GM12878 (cell line): ENCODE measurements around the gene NRG2. TPM values are rescaled to one million over a fixed set of nuclear protein-coding genes. Genes with fewer than 3 reads are reported as not detected.

ENCODE experiments used
- ATAC-seq: fragments of 200-7000 bp; cut with Tn5 transposase; 3 replicates; pipeline ENCODE4 v1.9.1; 2020; ENCODE audit warnings: mild to moderate bottlenecking, moderate library complexity
- BruUV-seq: library from RNA; stranded (reverse); fragments of 400-500 nt; replicated peaks from 2 replicates; lab custom pipeline; 2021; lab: Mats Ljungman, UMichigan
- CTCF ChIA-PET: fragments of 300-600 bp; sonication (Branson Sonifier 250); formaldehyde crosslinking; extraction: SDS; loops from one replicate; lab custom pipeline; 2021; ENCODE audit warnings: inconsistent platforms; lab: Yijun Ruan, JAX
- POLR2A ChIA-PET: fragments of 350-600 bp; formaldehyde crosslinking; extraction: SDS; loops from one replicate; lab custom pipeline; 2021; ENCODE audit warnings: inconsistent platforms; lab: Charles Lee
- RAD21 ChIA-PET: fragments of 300-600 bp; sonication (Branson Sonifier 250); formaldehyde crosslinking; loops from one replicate; lab custom pipeline; 2023; ENCODE audit warnings: antibody characterized with exemption; ENCODE audit not compliant: unreplicated experiment; lab: Charles Lee
- SMC1A ChIA-PET: fragments of 300-600 bp; sonication (Branson Sonifier 250); formaldehyde crosslinking; loops from one replicate; lab custom pipeline; 2023; ENCODE audit not compliant: unreplicated experiment, uncharacterized antibody; lab: Charles Lee
- DNase-seq: peaks from one replicate; pipeline ENCODE4 v3.0.0-alpha.2; 2011; ENCODE audit warnings: low read depth, low spot score
- FAIRE-seq: peaks from 3 replicates; lab custom pipeline; 2011; peaks lifted over from hg19 to GRCh38; lab: Jason Lieb, UNC
- H2AFZ ChIP-seq: 2 replicates; pipeline ENCODE4 v1.6.0; 2011; ENCODE audit warnings: low read depth, low read length, control low read depth; ENCODE audit not compliant: control insufficient read depth
- H3K27ac ChIP-seq: 2 replicates; pipeline ENCODE4 v1.5.1; 2011; ENCODE audit warnings: control low read depth; ENCODE audit not compliant: control insufficient read depth, insufficient read depth
- H3K27me3 ChIP-seq, 2 experiments: replicated peaks in 1 of 2; 2 replicates each; pipeline versions ENCODE4 v1.6.0 to v1.6.1; 2011; ENCODE audit warnings: low read length in 1 of 2; ENCODE audit not compliant: control insufficient read depth in 2 of 2, insufficient read depth in 2 of 2
- H3K36me3 ChIP-seq, 2 experiments: 2 replicates each; pipeline ENCODE4 v1.5.1; 2011; ENCODE audit warnings: low read length in 1 of 2; ENCODE audit not compliant: control insufficient read depth in 2 of 2, insufficient read depth in 2 of 2
- H3K4me1 ChIP-seq: 2 replicates; pipeline ENCODE4 v1.6.1; 2011; ENCODE audit warnings: mild to moderate bottlenecking, low read length, moderate library complexity, mixed read lengths; ENCODE audit not compliant: control insufficient read depth, insufficient read depth
- H3K4me2 ChIP-seq: 2 replicates; pipeline ENCODE4 v1.6.0; 2011; ENCODE audit warnings: control low read depth; ENCODE audit not compliant: control insufficient read depth, insufficient read depth
- H3K4me3 ChIP-seq: fragments of 200-600 bp; sonication (generic); 2 replicates; pipeline ENCODE4 v1.5.1; 2016
- H3K79me2 ChIP-seq: 2 replicates; pipeline ENCODE4 v1.6.0; 2011; ENCODE audit warnings: low read length; ENCODE audit not compliant: control insufficient read depth, insufficient read depth
- H3K9ac ChIP-seq: 2 replicates; pipeline ENCODE4 v1.8.0; 2011; ENCODE audit warnings: low read length, control low read depth, mixed read lengths; ENCODE audit not compliant: control insufficient read depth, insufficient read depth
- H3K9me3 ChIP-seq: replicated peaks from 3 replicates; pipeline ENCODE4 v1.5.1; 2011; ENCODE audit warnings: mild to moderate bottlenecking, low read length; ENCODE audit not compliant: control insufficient read depth, insufficient read depth
- H4K20me1 ChIP-seq: 2 replicates; pipeline ENCODE4 v1.6.0; 2011; ENCODE audit not compliant: control insufficient read depth, insufficient read depth
- FOS ChIP-seq: IDR thresholded peaks from 3 replicates; pipeline ENCODE4 v1.6.1; 2011; ENCODE audit warnings: borderline replicate concordance; ENCODE audit not compliant: insufficient read length; ENCODE audit errors: extremely low read depth
- MYB ChIP-seq: fragments of 150-350 bp; IDR thresholded peaks from 2 replicates; pipeline ENCODE4 v1.6.1; 2014; ENCODE audit warnings: mild to moderate bottlenecking, low read depth, low read length, borderline replicate concordance
- NR2C1 ChIP-seq: fragments of 450-650 bp; IDR thresholded peaks from 2 replicates; pipeline ENCODE4 v1.6.1; 2017; ENCODE audit warnings: antibody characterized with exemption, mild to moderate bottlenecking, moderate library complexity
- NR2C2 ChIP-seq: IDR thresholded peaks from 2 replicates; pipeline ENCODE4 v1.6.1; 2011; ENCODE audit warnings: borderline replicate concordance, low read depth; ENCODE audit not compliant: control insufficient read depth, insufficient read length
- RUNX3 ChIP-seq: IDR thresholded peaks from 2 replicates; pipeline ENCODE4 v1.6.1; 2012; ENCODE audit warnings: low read length, inconsistent platforms
- WGBS: methylation state at CpG from one replicate; pipeline ENCODE4 v1.1.6; 2016; ENCODE audit warnings: low lambda C conversion rate; ENCODE audit not compliant: insufficient replicate concordance, insufficient coverage; ENCODE audit errors: missing lambda C conversion rate; 5-methylcytosine and 5-hydroxymethylcytosine counted together
- in situ Hi-C: fragments of 300-500 bp; cut with MboI; formaldehyde crosslinking; loops from 9 replicates; pipeline ENCODE4 v1.14.3; 2018; ENCODE audit warnings: mixed read lengths
- intact Hi-C: fragments of 100-400 bp; cut with micrococcal nuclease; formaldehyde crosslinking; loops from one replicate; pipeline ENCODE4 v1.14.2; 2022; ENCODE audit not compliant: unreplicated experiment
- polyA plus RNA-seq, 11 experiments: library from polyadenylated mRNA; depleted of rRNA in 4 of 11; unstranded in 6 of 11; stranded (reverse) in 5 of 11; fragments of >200 nt; fragmentation: Nextera tagmentation in 4 of 11; fragmentation: Illumina TruSeq in 1 of 11; extraction: Ambion mirVana in 4 of 11; extraction: Trizol in 1 of 11; gene quantifications; 1 replicate in 1 of 11; 2 replicates in 10 of 11; pipeline versions ENCODE4 v1.2.1 to v1.2.3, GENCODE V29; 2011 to 2016; ENCODE audit warnings: inconsistent platforms in 2 of 11, missing spikeins in 2 of 11, low read depth in 1 of 11
- total RNA-seq, 4 experiments: library from RNA; depleted of rRNA in 3 of 4; stranded (reverse); fragments of >200 nt in 3 of 4; fragmentation: Illumina TruSeq in 1 of 4; extraction: Trizol in 1 of 4; gene quantifications; 2 replicates each; pipeline versions ENCODE4 v1.2.1 to v1.2.3, GENCODE V29; 2013 to 2021
- TF ChIP-seq, protein P1 (sequence below): IDR thresholded peaks from 2 replicates; pipeline ENCODE4 v1.6.1; 2012; ENCODE audit warnings: low read length, inconsistent platforms
- TF ChIP-seq, protein P2 (sequence below): IDR thresholded peaks from 2 replicates; pipeline ENCODE4 v1.6.1; 2011; ENCODE audit warnings: mild to moderate bottlenecking, low read depth, low read length, moderate library complexity; ENCODE audit not compliant: insufficient replicate concordance
- TF ChIP-seq, protein P3 (sequence below): fragments of 450-650 bp; IDR thresholded peaks from 2 replicates; pipeline ENCODE4 v1.6.1; 2016; ENCODE audit warnings: mild to moderate bottlenecking, moderate library complexity, borderline replicate concordance

The NRG2 gene
- total and polyA plus RNA-seq, 10 of the 15 experiments (the other 5 are each of a cell fraction or from before 2014, with no cell fraction given) = 0.10 to 21.7 (median 9.6) TPM

DNA sequence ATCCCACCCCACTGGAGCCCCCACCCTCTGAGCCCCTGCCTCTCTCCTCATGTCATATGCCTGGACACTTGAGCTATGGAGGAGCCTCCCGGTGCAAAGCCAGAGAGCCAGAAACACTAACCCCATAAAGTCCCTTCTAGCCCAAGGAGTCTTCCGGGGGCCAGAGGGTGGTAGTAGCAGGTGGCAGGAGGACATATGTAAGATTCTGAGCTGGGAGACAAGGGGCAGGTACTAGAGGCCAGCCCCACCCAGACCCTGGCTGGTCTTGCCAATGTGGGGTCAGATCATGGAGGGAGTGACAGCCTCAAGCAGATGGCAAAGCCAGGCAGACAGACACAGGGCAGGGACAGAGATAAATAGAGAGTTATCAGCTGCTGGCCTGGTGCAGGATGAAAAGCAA lies 184.1 kb downstream of the NRG2 start (continued):
- TF ChIP-seq NR2C2 = no peak
- TF ChIP-seq, protein P1, sequence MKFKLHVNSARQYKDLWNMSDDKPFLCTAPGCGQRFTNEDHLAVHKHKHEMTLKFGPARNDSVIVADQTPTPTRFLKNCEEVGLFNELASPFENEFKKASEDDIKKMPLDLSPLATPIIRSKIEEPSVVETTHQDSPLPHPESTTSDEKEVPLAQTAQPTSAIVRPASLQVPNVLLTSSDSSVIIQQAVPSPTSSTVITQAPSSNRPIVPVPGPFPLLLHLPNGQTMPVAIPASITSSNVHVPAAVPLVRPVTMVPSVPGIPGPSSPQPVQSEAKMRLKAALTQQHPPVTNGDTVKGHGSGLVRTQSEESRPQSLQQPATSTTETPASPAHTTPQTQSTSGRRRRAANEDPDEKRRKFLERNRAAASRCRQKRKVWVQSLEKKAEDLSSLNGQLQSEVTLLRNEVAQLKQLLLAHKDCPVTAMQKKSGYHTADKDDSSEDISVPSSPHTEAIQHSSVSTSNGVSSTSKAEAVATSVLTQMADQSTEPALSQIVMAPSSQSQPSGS = no peak
- TF ChIP-seq, all 136 proteins: peak for 0

DNA sequence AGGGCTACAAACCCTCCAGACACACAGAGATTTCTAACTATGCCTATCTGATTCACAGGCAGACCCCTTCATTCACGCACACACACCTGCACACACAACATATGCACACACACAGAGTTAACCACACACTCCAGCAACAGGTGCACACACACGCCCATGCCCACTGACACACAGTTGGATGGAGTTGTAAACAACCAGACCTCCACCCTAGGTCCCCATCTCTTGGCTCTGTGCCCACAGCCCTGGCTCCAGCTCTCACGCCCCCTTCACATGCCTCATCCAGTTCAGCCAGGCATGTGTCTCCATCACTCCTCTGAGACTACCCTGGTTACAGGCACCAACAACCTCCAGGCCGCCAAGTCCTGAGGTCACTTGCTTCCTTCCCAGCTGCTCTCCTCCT lies 186.4 kb downstream of the NRG2 start:
- no TSS peak for BruUV-seq
- Histone ChIP-seq H3K4me3 (no peak overlapping the region), H3K9ac (no peak overlapping the region), H3K36me3 (peaks cover 0 to 2% of the 10 kb centered on the region in 2 experiments; a peak in 2 of 4 replicates), H3K4me2 (no peak overlapping the region), H2AFZ (no peak overlapping the region), H3K79me2 (no peaks in the 10 kb centered on the region), H3K27ac (no peak overlapping the region), H3K4me1 (no peaks in the 10 kb centered on the region), H4K20me1 (no peaks in the 10 kb centered on the region), H3K9me3 (no peaks in the 10 kb centered on the region), H3K27me3 (no peaks in the 10 kb centered on the region)
- intact Hi-C loops = no loop called here
- CTCF ChIA-PET = interaction anchor here (1.0 to 2.1 kb wide), 2 partner anchors 69 to 112 kb away, joined by 5 to 6 read pairs; no protein-coding TSS in a partner anchor
- FAIRE-seq (no peak), DNase-seq (no peak), ATAC-seq (no peak)
- POLR2A ChIA-PET = no interaction called here
- RAD21 ChIA-PET = no interaction called here
- WGBS = 58% methylated on average over 4 of the region's 4 CpGs
- SMC1A ChIA-PET = no interaction called here
- TF ChIP-seq NR2C1 (no peak), FOS (no peak), MYB (no peak), RUNX3 (no peak)
- TF ChIP-seq, protein P2, sequence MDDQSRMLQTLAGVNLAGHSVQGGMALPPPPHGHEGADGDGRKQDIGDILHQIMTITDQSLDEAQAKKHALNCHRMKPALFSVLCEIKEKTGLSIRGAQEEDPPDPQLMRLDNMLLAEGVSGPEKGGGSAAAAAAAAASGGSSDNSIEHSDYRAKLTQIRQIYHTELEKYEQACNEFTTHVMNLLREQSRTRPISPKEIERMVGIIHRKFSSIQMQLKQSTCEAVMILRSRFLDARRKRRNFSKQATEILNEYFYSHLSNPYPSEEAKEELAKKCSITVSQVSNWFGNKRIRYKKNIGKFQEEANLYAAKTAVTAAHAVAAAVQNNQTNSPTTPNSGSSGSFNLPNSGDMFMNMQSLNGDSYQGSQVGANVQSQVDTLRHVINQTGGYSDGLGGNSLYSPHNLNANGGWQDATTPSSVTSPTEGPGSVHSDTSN = no peak
- TF ChIP-seq, protein P3, sequence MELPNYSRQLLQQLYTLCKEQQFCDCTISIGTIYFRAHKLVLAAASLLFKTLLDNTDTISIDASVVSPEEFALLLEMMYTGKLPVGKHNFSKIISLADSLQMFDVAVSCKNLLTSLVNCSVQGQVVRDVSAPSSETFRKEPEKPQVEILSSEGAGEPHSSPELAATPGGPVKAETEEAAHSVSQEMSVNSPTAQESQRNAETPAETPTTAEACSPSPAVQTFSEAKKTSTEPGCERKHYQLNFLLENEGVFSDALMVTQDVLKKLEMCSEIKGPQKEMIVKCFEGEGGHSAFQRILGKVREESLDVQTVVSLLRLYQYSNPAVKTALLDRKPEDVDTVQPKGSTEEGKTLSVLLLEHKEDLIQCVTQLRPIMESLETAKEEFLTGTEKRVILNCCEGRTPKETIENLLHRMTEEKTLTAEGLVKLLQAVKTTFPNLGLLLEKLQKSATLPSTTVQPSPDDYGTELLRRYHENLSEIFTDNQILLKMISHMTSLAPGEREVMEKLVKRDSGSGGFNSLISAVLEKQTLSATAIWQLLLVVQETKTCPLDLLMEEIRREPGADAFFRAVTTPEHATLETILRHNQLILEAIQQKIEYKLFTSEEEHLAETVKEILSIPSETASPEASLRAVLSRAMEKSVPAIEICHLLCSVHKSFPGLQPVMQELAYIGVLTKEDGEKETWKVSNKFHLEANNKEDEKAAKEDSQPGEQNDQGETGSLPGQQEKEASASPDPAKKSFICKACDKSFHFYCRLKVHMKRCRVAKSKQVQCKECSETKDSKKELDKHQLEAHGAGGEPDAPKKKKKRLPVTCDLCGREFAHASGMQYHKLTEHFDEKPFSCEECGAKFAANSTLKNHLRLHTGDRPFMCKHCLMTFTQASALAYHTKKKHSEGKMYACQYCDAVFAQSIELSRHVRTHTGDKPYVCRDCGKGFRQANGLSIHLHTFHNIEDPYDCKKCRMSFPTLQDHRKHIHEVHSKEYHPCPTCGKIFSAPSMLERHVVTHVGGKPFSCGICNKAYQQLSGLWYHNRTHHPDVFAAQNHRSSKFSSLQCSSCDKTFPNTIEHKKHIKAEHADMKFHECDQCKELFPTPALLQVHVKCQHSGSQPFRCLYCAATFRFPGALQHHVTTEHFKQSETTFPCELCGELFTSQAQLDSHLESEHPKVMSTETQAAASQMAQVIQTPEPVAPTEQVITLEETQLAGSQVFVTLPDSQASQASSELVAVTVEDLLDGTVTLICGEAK = no peak
- in situ Hi-C loops = no loop called here
